HepG2 (cell line): ENCODE data around the gene PPFIA4. TPM values are rescaled to one million over a fixed set of nuclear protein-coding genes. Genes with fewer than 3 reads are reported as not detected.

Experiments used
- ATAC-seq: fragments of 200-7000 bp; cut with Tn5 transposase; 3 replicates; pipeline ENCODE4 v1.9.1; 2020; ENCODE audit warnings: mild to moderate bottlenecking, moderate library complexity
- BruUV-seq: library from RNA; stranded (reverse); fragments of 400-500 nt; replicated peaks from 2 replicates; lab custom pipeline; 2021; lab: Mats Ljungman, UMichigan
- CTCF ChIA-PET: fragments of 300-600 bp; formaldehyde crosslinking; extraction: SDS; loops from one replicate; lab custom pipeline; 2021; ENCODE audit warnings: low total read pairs, inconsistent platforms, low intra/inter-chr PET ratio; lab: Yijun Ruan, JAX
- POLR2A ChIA-PET: fragments of 350-600 bp; sonication (Branson Sonifier 250); formaldehyde crosslinking; loops from one replicate; lab custom pipeline; 2020; ENCODE audit warnings: antibody characterized with exemption, inconsistent platforms; lab: Yijun Ruan, JAX
- DNase-seq: peaks from one replicate; pipeline ENCODE4 v3.0.0-alpha.2; 2015; ENCODE audit warnings: low spot score
- FAIRE-seq: peaks from 3 replicates; lab custom pipeline; 2011; peaks lifted over from hg19 to GRCh38; lab: Jason Lieb, UNC
- H2AFZ ChIP-seq: one replicate; pipeline ENCODE4 v1.6.1; 2011; ENCODE audit warnings: low read length, inconsistent platforms
- H3K27ac ChIP-seq: fragments of 300-600 bp; 3 replicates; pipeline ENCODE4 v1.8.0; 2011; ENCODE audit warnings: mixed run types, mild to moderate bottlenecking, mixed read lengths, low read length, inconsistent platforms; ENCODE audit not compliant: insufficient read depth; ENCODE audit errors: extremely low read length
- H3K27me3 ChIP-seq, 2 experiments: fragments of 200-600 bp in 1 of 2; 2 replicates in 1 of 2; 3 replicates in 1 of 2; pipeline versions ENCODE4 v1.6.0 to v1.8.0; 2011; ENCODE audit warnings: low read length in 2 of 2, mild to moderate bottlenecking in 2 of 2, moderate library complexity in 2 of 2, inconsistent platforms in 1 of 2; ENCODE audit not compliant: insufficient read depth in 2 of 2, control insufficient read depth in 1 of 2
- H3K36me3 ChIP-seq, 2 experiments: fragments of 200-600 bp in 1 of 2; replicated peaks in 1 of 2; 2 replicates in 1 of 2; 3 replicates in 1 of 2; pipeline versions ENCODE4 v1.5.1 to v1.8.0; 2011; ENCODE audit warnings: low read length in 2 of 2, inconsistent platforms in 1 of 2; ENCODE audit not compliant: insufficient read depth in 2 of 2, control insufficient read depth in 1 of 2
- H3K4me1 ChIP-seq: 2 replicates; pipeline ENCODE4 v1.5.1; 2012; ENCODE audit warnings: low read length, inconsistent platforms; ENCODE audit not compliant: insufficient read depth
- H3K4me2 ChIP-seq: 2 replicates; pipeline ENCODE4 v1.6.0; 2011; ENCODE audit warnings: low read depth, low read length, inconsistent platforms
- H3K4me3 ChIP-seq, 3 experiments: fragments of 200-600 bp in 1 of 3; sonication (generic), shearing (Covaris generic) in 1 of 3; replicated peaks in 1 of 3; 2 replicates each; pipeline ENCODE4 v1.5.1; 2011 to 2016; ENCODE audit warnings: low read length in 3 of 3, inconsistent platforms in 2 of 3, low read depth in 2 of 3, mild to moderate bottlenecking in 2 of 3, control low read depth in 1 of 3, mixed read lengths in 1 of 3; ENCODE audit not compliant: insufficient read depth in 1 of 3
- H3K79me2 ChIP-seq: one replicate; pipeline ENCODE4 v1.6.1; 2011; ENCODE audit warnings: low read length, inconsistent platforms; ENCODE audit not compliant: insufficient read depth
- H3K9ac ChIP-seq: 2 replicates; pipeline ENCODE4 v1.6.0; 2011; ENCODE audit warnings: mild to moderate bottlenecking, low read depth, low read length, inconsistent platforms; ENCODE audit not compliant: insufficient read depth
- H3K9me3 ChIP-seq: 2 replicates; pipeline ENCODE4 v1.5.1; 2012; ENCODE audit warnings: mild to moderate bottlenecking, low read length
- H4K20me1 ChIP-seq: 2 replicates; pipeline ENCODE4 v1.6.0; 2011; ENCODE audit warnings: inconsistent platforms, mild to moderate bottlenecking, low read length, moderate library complexity; ENCODE audit not compliant: insufficient read depth
- ELF4 ChIP-seq: sonication (generic); formaldehyde crosslinking; IDR thresholded peaks from 2 replicates; pipeline ENCODE4 v1.5.0; 2020; ENCODE audit warnings: missing genetic modification reagents, mild to moderate bottlenecking, moderate library complexity, borderline replicate concordance
- GTF3A ChIP-seq: sonication (generic); formaldehyde crosslinking; conservative IDR thresholded peaks from 2 replicates; pipeline ENCODE4 v1.4.0; 2020; ENCODE audit warnings: mild to moderate bottlenecking, missing genetic modification reagents
- MAF1 ChIP-seq: sonication (generic); formaldehyde crosslinking; IDR thresholded peaks from 2 replicates; pipeline ENCODE4 v1.5.0; 2020; ENCODE audit warnings: missing genetic modification reagents, borderline replicate concordance
- MXI1 ChIP-seq: IDR thresholded peaks from 3 replicates; pipeline ENCODE4 v1.6.1; 2012; ENCODE audit warnings: low read depth, low read length, inconsistent platforms, borderline replicate concordance
- NRL ChIP-seq: sonication (generic); formaldehyde crosslinking; IDR thresholded peaks from 2 replicates; pipeline ENCODE4 v1.5.0; 2020; ENCODE audit warnings: missing genetic modification reagents, mild to moderate bottlenecking, moderate library complexity, borderline replicate concordance
- POGK ChIP-seq: sonication (generic); formaldehyde crosslinking; conservative IDR thresholded peaks from 2 replicates; pipeline ENCODE4 v1.8.0; 2022; ENCODE audit warnings: mild to moderate bottlenecking, moderate library complexity, missing genetic modification reagents
- PPARG ChIP-seq: conservative IDR thresholded peaks from 2 replicates; pipeline ENCODE4 v1.6.1; 2016; ENCODE audit warnings: missing biosample characterization, missing genetic modification reagents
- REXO4 ChIP-seq: sonication (generic); formaldehyde crosslinking; IDR thresholded peaks from 2 replicates; pipeline ENCODE4 v1.8.0; 2022; ENCODE audit warnings: missing genetic modification reagents, mild to moderate bottlenecking, borderline replicate concordance
- ZC3H13 ChIP-seq: sonication (generic); formaldehyde crosslinking; IDR thresholded peaks from 2 replicates; pipeline ENCODE4 v1.8.1; 2023; ENCODE audit warnings: mild to moderate bottlenecking, missing genetic modification reagents, moderate library complexity
- ZNF235 ChIP-seq: sonication (generic); formaldehyde crosslinking; IDR thresholded peaks from 2 replicates; pipeline ENCODE4 v1.8.1; 2023; ENCODE audit warnings: mild to moderate bottlenecking, missing genetic modification reagents, borderline replicate concordance
- ZNF704 ChIP-seq: sonication (generic); formaldehyde crosslinking; IDR thresholded peaks from 2 replicates; pipeline ENCODE4 v1.8.1; 2023; ENCODE audit warnings: mild to moderate bottlenecking, inconsistent platforms, moderate library complexity, missing genetic modification reagents, borderline replicate concordance
- ZNF746 ChIP-seq: sonication (generic); formaldehyde crosslinking; IDR thresholded peaks from 2 replicates; pipeline ENCODE4 v1.8.0; 2022; ENCODE audit warnings: mild to moderate bottlenecking, missing genetic modification reagents
- WGBS: methylation state at CpG from one replicate; pipeline ENCODE4 v1.1.6; 2017; ENCODE audit warnings: low lambda C conversion rate; 5-methylcytosine and 5-hydroxymethylcytosine counted together
- in situ Hi-C: cut with HindIII; loops from 2 replicates; pipeline ENCODE4 v1.10.0; 2017; ENCODE audit warnings: low pct_unique_long_range_greater_than_20kb; ENCODE audit not compliant: extremely low pct_ligation_motif_present
- intact Hi-C: fragments of 100-400 bp; cut with micrococcal nuclease; formaldehyde crosslinking; loops from one replicate; pipeline ENCODE4 v1.10.0; 2022; ENCODE audit not compliant: unreplicated experiment
- polyA plus RNA-seq, 8 experiments: library from polyadenylated mRNA; depleted of rRNA in 3 of 8; stranded (reverse) in 7 of 8; unstranded in 1 of 8; fragments of >200 nt; fragmentation: Illumina TruSeq in 4 of 8; extraction: Trizol in 4 of 8; gene quantifications; 2 replicates each; pipeline versions ENCODE4 v1.2.1 to v1.2.3, GENCODE V29; 2011 to 2016; ENCODE audit warnings: low read depth in 4 of 8, missing spikeins in 1 of 8, mixed read lengths in 1 of 8; ENCODE audit not compliant: insufficient read depth in 1 of 8
- total RNA-seq, 5 experiments: library from RNA; depleted of rRNA; stranded (reverse); fragments of >200 nt; fragmentation: Illumina TruSeq; extraction: Trizol; gene quantifications; 2 replicates each; pipeline ENCODE4 v1.2.3, GENCODE V29; 2016; ENCODE audit warnings: low read depth in 1 of 5
- TF ChIP-seq, protein P1 (sequence below): IDR thresholded peaks from 2 replicates; pipeline ENCODE4 v1.6.1; 2016; ENCODE audit warnings: low read depth, borderline replicate concordance
- TF ChIP-seq, protein P2 (sequence below): sonication (generic); formaldehyde crosslinking; IDR thresholded peaks from 2 replicates; pipeline ENCODE4 v1.4.0; 2020; ENCODE audit warnings: missing genetic modification reagents

The PPFIA4 gene
- total and polyA plus RNA-seq, 2 of the 13 experiments (the other 11 are each of a cell fraction or from before 2014, with no cell fraction given) = 6.4 TPM; not detected in 1

- Histone ChIP-seq H3K4me1 (peaks cover 15% of the 10 kb centered on the region), H3K27ac (no peak overlapping the region), H2AFZ (no peak overlapping the region), H3K79me2 (no peaks in the 10 kb centered on the region), H3K9ac (no peak overlapping the region), H3K36me3 (no peaks in the 10 kb centered on the region), H3K9me3 (no peaks in the 10 kb centered on the region), H3K27me3 (peaks cover 0 to 17% of the 10 kb centered on the region in 2 experiments; a peak in 3 of 5 replicates), H3K4me2 (no peak overlapping the region), H4K20me1 (no peaks in the 10 kb centered on the region), H3K4me3 (no peak overlapping the region)
- DNase-seq (no peak), FAIRE-seq (no peak), ATAC-seq (no peak)
- intact Hi-C loops (no loop called here), in situ Hi-C loops (no loop called here)
- no TSS peak for BruUV-seq
- CTCF ChIA-PET = no interaction called here
- 14% methylated on average over 3 of the region's 7 CpGs for WGBS
- POLR2A ChIA-PET = interaction anchor here (1.8 kb wide), 1 partner anchor 20 kb away, joined by 6 read pairs; the partner anchor contains the start of gene TMEM183A
- no peak for TF ChIP-seq PPARG
- no peak for TF ChIP-seq MXI1
- TF ChIP-seq GTF3A = no peak
- TF ChIP-seq ZNF235 (CRISPR knock-in tag) = no peak
- no peak for TF ChIP-seq REXO4
- TF ChIP-seq, protein P1, sequence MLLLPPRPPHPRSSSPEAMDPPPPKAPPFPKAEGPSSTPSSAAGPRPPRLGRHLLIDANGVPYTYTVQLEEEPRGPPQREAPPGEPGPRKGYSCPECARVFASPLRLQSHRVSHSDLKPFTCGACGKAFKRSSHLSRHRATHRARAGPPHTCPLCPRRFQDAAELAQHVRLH (CRISPR knock-in tag) = no peak
- TF ChIP-seq ZNF746 = no peak
- no peak for TF ChIP-seq NRL (CRISPR knock-in tag)
- no peak for TF ChIP-seq MAF1 (CRISPR knock-in tag)
- TF ChIP-seq, protein P2, sequence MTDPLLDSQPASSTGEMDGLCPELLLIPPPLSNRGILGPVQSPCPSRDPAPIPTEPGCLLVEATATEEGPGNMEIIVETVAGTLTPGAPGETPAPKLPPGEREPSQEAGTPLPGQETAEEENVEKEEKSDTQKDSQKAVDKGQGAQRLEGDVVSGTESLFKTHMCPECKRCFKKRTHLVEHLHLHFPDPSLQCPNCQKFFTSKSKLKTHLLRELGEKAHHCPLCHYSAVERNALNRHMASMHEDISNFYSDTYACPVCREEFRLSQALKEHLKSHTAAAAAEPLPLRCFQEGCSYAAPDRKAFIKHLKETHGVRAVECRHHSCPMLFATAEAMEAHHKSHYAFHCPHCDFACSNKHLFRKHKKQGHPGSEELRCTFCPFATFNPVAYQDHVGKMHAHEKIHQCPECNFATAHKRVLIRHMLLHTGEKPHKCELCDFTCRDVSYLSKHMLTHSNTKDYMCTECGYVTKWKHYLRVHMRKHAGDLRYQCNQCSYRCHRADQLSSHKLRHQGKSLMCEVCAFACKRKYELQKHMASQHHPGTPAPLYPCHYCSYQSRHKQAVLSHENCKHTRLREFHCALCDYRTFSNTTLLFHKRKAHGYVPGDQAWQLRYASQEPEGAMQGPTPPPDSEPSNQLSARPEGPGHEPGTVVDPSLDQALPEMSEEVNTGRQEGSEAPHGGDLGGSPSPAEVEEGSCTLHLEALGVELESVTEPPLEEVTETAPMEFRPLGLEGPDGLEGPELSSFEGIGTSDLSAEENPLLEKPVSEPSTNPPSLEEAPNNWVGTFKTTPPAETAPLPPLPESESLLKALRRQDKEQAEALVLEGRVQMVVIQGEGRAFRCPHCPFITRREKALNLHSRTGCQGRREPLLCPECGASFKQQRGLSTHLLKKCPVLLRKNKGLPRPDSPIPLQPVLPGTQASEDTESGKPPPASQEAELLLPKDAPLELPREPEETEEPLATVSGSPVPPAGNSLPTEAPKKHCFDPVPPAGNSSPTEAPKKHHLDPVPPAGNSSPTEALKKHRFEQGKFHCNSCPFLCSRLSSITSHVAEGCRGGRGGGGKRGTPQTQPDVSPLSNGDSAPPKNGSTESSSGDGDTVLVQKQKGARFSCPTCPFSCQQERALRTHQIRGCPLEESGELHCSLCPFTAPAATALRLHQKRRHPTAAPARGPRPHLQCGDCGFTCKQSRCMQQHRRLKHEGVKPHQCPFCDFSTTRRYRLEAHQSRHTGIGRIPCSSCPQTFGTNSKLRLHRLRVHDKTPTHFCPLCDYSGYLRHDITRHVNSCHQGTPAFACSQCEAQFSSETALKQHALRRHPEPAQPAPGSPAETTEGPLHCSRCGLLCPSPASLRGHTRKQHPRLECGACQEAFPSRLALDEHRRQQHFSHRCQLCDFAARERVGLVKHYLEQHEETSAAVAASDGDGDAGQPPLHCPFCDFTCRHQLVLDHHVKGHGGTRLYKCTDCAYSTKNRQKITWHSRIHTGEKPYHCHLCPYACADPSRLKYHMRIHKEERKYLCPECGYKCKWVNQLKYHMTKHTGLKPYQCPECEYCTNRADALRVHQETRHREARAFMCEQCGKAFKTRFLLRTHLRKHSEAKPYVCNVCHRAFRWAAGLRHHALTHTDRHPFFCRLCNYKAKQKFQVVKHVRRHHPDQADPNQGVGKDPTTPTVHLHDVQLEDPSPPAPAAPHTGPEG = no peak
- TF ChIP-seq ELF4 (CRISPR knock-in tag) = no peak
- no peak for TF ChIP-seq ZNF704 (CRISPR knock-in tag)
- no peak for TF ChIP-seq ZC3H13 (CRISPR knock-in tag)
- no peak for TF ChIP-seq POGK
Observed at GRCh38 chr1:202987255-202987654, 39.0 kb upstream of the PPFIA4 start.
